ENCODE data around the gene MTERF1. TPM values are rescaled to one million over a fixed set of nuclear protein-coding genes. Genes with fewer than 3 reads are reported as not detected.
"Not testable (repeated sequence)": the region's sequence is repeated elsewhere in the genome, so short reads cannot be mapped to it uniquely, and the experiment has no call there.

The MTERF1 gene
- total and polyA plus RNA-seq, 5 experiments from 2014 or later, result 8.0 to 33.7 (median 12.1) TPM

DNA sequence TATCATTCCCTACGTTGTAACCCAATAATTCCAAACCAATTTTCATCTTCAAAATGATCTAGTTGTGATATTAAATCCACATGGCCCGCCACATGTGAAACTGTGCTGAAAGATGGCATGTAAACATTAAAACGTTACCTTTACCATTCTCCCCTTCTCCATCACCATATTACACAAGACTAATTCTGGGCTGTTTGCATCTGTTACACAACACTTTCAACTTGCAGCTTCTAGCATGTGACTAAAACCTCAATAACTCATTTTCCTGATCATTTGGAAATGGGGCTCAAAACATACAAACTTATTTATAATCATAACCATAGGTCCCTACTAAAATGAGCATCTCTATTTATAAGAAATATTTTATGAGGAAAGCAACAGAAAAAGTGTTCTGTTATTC lies 4.7 kb downstream of the MTERF1 start:
- POLR2A ChIA-PET, result no interaction called here
- no peak overlapping the region for H3K4me3 Mint-ChIP-seq
- H3K27ac Mint-ChIP-seq, result no peak overlapping the region
- H3K36me3 Mint-ChIP-seq, result peaks cover 9 to 53% (median 42%) of the 10 kb centered on the region in 3 donors
- H3K27me3 Mint-ChIP-seq, result no peaks in the 10 kb centered on the region
- H3K4me1 Mint-ChIP-seq, result peaks cover 30 to 58% (median 51%) of the 10 kb centered on the region in 4 donors
- ATAC-seq, result no peak
- peaks cover 0 to 2% (median 0%) of the 10 kb centered on the region in 9 donors for H3K9me3 Mint-ChIP-seq
- no peak for DNase-seq

DNA sequence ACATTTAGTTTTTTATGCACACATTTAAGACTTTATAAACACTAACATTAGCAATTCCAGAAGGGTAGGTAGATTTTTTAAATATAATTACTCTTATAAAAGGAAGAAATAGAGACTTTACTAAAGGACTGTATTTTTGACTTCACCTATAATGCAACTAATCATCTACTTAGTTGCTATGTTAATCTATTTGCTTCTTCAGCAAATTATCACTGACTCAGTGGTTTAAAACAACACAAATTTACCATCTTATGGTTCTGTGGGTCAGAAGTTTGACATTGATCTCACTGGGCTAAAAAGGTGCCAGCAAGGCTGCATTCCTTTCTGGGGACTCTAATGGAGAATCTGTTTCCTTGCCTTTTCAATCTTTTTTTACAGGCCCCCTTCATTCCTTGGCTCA lies 7.6 kb downstream of the MTERF1 start:
- POLR2A ChIA-PET, result no interaction called here
- peaks cover 16 to 52% (median 45%) of the 10 kb centered on the region in 3 donors for H3K36me3 Mint-ChIP-seq
- peaks cover 21 to 35% (median 26%) of the 10 kb centered on the region in 4 donors for H3K4me1 Mint-ChIP-seq
- peaks cover 0 to 2% (median 0%) of the 10 kb centered on the region in 9 donors for H3K9me3 Mint-ChIP-seq
- H3K4me3 Mint-ChIP-seq, result no peak overlapping the region
- ATAC-seq, result no peak
- no peak overlapping the region for H3K27ac Mint-ChIP-seq
- H3K27me3 Mint-ChIP-seq, result no peaks in the 10 kb centered on the region
- no peak for DNase-seq

DNA sequence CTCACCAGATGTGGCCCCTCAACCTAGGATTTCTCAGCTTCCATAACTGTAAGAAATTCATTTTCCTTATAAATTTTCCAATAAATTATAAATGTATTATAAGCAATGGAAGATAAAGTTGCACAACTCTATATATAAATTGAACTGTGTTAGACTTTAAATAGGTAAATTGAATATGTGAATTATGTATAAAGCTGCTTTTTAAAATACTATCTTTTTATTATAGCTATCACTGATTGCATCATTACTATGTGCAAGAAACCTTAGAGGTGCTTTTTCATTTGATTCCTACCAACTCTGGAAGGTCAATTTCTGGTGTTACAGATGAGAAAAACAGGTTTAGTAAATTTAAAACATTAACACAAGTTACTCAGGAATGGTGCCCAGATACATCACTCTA lies 8.4 kb downstream of the MTERF1 start:
- POLR2A ChIA-PET, result no interaction called here
- peaks cover 0 to 2% (median 0%) of the 10 kb centered on the region in 9 donors for H3K9me3 Mint-ChIP-seq
- ATAC-seq, result no peak

DNA sequence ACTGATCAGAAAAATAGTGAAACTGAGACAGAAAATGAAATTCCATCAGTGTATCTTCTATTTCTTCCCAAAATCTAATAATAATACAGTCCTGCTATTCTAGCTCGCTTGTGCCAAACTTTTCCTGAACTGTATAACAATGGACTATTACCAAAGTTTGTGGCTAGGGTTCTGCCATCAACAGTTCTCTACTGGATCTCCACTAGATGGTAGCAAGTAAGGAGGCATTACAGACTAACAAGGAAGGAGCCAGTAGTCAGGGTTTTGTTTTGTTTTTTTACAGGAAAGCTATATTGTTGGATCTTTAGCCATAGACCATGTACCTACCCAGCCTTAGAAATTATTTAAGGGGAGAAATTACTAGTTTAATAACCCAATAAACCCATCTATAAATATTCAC lies 10.8 kb downstream of the MTERF1 start:
- H3K27ac Mint-ChIP-seq, result peak overlapping the region in 1 of 10 donors; percentile 6
- no peaks in the 10 kb centered on the region for H3K27me3 Mint-ChIP-seq
- POLR2A ChIA-PET, result no interaction called here
- DNase-seq (no peak), ATAC-seq (no peak)
- H3K4me1 Mint-ChIP-seq, result peaks cover 8 to 20% (median 11%) of the 10 kb centered on the region in 4 donors
- no peaks in the 10 kb centered on the region for H3K9me3 Mint-ChIP-seq
- H3K36me3 Mint-ChIP-seq, result peaks cover 7 to 26% (median 24%) of the 10 kb centered on the region in 3 donors
- H3K4me3 Mint-ChIP-seq, result no peak overlapping the region

More for the DNA sequence above, 8.4 kb downstream of the MTERF1 start:
- no peak for DNase-seq
- no peak overlapping the region for H3K27ac Mint-ChIP-seq
- H3K4me1 Mint-ChIP-seq, result peaks cover 16 to 27% (median 21%) of the 10 kb centered on the region in 4 donors
- H3K4me3 Mint-ChIP-seq, result no peak overlapping the region
- peaks cover 16 to 43% (median 38%) of the 10 kb centered on the region in 3 donors for H3K36me3 Mint-ChIP-seq
- H3K27me3 Mint-ChIP-seq, result no peaks in the 10 kb centered on the region

DNA sequence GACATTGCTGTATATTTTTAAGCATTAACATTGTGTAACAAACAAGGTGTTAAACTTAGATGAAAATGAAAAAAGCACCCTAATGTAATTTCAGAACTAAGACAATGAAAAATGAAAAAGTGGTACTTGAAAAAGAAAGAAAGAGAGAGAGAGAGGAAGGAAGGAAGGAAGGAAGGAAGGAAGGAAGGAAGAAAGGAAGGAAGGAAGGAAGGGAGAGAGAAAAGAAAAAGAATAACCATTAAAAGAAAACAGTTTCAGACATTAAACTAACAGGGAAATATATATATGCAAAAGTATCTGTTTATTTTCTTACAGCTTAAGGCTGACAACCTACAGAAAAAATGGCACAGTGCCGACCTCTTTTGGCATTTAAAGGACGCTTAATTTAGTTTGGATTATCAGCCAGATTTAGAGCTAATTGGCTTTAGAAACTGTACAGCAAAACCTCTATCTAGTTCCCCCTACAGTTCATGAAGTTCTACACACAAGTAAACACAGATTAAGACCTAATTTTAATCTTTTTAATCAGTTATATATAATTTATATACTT lies 13.8 kb downstream of the MTERF1 start:
- H3K27ac Mint-ChIP-seq, result peak overlapping the region in 5 of 10 donors; percentile 6 to 49 (median 31)
- H3K9me3 Mint-ChIP-seq, result peaks cover 0 to 5% (median 0%) of the 10 kb centered on the region in 9 donors
- H3K27me3 Mint-ChIP-seq, result no peaks in the 10 kb centered on the region
- H3K4me1 Mint-ChIP-seq, result peaks cover 8 to 16% (median 11%) of the 10 kb centered on the region in 4 donors
- POLR2A ChIA-PET, result no interaction called here
- DNase-seq (no peak), ATAC-seq (no peak)
- peaks cover 11 to 13% (median 13%) of the 10 kb centered on the region in 3 donors for H3K36me3 Mint-ChIP-seq
- no peak overlapping the region for H3K4me3 Mint-ChIP-seq

DNA sequence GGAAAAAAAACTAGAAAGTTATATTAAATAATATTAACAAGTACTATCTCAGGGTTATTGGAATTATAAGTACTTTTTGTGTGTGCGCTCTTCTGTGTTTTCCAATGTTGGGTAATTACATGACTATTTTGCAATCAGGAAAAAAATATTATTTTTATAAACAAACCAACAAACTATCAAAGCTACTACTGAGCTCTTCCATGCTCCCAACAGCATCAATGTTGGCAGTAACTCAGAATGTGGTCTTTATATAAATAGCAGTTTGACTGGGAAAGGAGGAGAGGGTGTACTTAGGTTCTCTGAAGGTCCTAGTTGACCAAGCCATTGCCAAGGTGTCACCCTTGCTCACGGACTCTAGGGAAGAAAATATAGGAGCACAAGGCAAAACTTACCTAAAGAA lies 15.0 kb downstream of the MTERF1 start:
- DNase-seq (no peak), ATAC-seq (no peak)
- Mint-ChIP-seq H3K4me3 (no peak overlapping the region), H3K27ac (peak overlapping the region in 1 of 10 donors; percentile 49), H3K36me3 (peaks cover 6 to 13% (median 10%) of the 10 kb centered on the region in 3 donors), H3K4me1 (peaks cover 4 to 11% (median 6%) of the 10 kb centered on the region in 4 donors), H3K9me3 (peaks cover 0 to 5% (median 0%) of the 10 kb centered on the region in 9 donors), H3K27me3 (no peaks in the 10 kb centered on the region)
- POLR2A ChIA-PET, result no interaction called here

DNA sequence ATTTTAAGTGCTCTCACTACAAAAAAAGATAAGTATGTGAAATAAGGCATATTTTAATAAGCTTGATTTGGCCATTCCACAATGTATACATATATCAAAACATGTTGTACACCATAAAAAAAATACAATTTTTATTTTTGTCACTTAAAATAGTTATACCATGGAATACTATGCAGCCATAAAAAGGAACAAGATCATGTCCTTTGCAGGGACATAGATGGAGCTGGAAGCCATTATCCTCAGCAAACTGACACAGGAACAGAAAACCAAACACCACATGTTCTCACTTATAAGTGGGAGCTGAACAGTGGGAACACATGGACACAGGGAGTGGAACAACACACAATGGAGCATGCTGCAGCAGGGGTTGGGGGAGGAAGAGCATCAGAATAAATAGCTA lies 15.9 kb downstream of the MTERF1 start:
- H3K27ac Mint-ChIP-seq, DNase-seq, H3K4me3 Mint-ChIP-seq, ATAC-seq, POLR2A ChIA-PET, H3K9me3 Mint-ChIP-seq, H3K27me3 Mint-ChIP-seq: not testable (repeated sequence)
- Mint-ChIP-seq H3K4me1 (peaks cover 4 to 11% (median 6%) of the 10 kb centered on the region in 4 donors), H3K36me3 (peaks cover 6 to 13% (median 10%) of the 10 kb centered on the region in 3 donors)

DNA sequence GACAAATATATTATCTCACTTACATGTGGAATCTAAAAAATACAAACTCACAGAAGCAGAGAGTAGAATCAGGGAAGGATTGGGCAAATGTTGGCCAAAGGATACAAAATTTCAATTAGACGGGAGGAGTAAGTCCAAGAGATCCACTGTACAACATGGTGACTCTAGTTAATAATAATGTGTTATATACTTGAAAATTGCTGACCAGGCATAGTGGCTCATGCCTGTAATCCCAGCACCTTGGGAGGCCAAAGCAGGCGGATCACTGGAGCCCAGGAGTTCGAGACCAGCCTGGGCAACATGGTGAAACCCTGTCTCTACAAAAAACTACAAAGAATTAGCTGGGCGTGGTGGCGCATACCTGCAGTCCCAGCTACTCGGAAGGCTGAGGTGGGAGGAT lies 16.4 kb downstream of the MTERF1 start:
- no peak for DNase-seq
- Mint-ChIP-seq H3K4me3 (no peak overlapping the region), H3K27ac (peak overlapping the region in 3 of 10 donors; percentile 45 to 58 (median 56)), H3K36me3 (peaks cover 6 to 13% (median 8%) of the 10 kb centered on the region in 3 donors), H3K9me3 (peaks cover 0 to 5% (median 0%) of the 10 kb centered on the region in 9 donors), H3K4me1 (peaks cover 4 to 11% (median 6%) of the 10 kb centered on the region in 4 donors), H3K27me3 (no peaks in the 10 kb centered on the region)
- no peak for ATAC-seq
- POLR2A ChIA-PET, result no interaction called here

DNA sequence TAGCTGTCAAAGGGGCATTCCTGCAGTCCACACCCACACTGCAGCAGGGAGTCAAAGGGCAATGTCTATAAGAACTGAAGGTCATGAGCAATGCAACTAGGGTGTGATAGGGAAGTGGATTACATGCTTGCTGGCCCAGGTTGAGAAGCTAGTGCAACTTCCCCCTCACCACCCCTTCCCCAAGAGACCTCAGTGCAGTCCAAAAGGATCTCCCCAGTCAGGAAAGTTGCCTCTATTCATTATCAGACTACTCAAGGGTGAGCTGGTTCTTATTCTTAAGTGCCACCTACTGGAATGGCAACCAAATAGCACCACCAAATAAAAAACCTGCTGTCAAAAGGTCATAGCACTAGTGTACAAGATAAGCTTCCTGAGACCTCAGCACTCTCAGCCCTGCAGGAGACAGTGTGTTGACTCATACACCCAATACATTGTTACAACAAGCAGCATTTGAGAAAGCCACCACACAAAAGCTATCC lies 28.2 kb downstream of the MTERF1 start:
- ATAC-seq (no peak), DNase-seq (no peak)
- POLR2A ChIA-PET, result no interaction called here
- Mint-ChIP-seq H3K36me3 (peaks cover 19 to 49% (median 37%) of the 10 kb centered on the region in 3 donors), H3K9me3 (peaks cover 11 to 36% (median 24%) of the 10 kb centered on the region in 9 donors), H3K27me3 (no peaks in the 10 kb centered on the region), H3K4me1 (peaks cover 8 to 19% (median 9%) of the 10 kb centered on the region in 4 donors), H3K4me3 (no peak overlapping the region), H3K27ac (no peak overlapping the region)

DNA sequence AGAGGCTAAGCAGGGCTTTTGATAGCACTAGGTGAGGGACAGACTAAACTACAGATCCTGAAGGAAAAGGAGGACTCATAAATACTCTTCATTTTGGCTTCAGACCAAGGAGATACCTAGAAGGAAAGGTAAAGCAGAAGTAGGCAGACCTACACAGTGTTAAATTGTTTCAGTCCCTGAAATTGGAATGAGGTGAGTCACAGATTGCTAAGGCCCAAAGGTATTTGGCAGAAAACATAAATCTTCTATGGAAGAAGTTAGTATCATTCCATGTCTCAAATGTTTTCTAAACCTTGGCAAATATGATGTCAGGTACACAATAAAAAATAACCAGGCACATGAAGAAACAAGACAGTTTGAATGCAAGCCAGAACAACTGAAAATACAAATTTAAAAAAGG lies 30.0 kb downstream of the MTERF1 start:
- H3K27me3 Mint-ChIP-seq, result peaks cover 0 to 3% (median 0%) of the 10 kb centered on the region in 5 donors
- H3K4me1 Mint-ChIP-seq, result peaks cover 7 to 10% (median 9%) of the 10 kb centered on the region in 4 donors
- no peak overlapping the region for H3K27ac Mint-ChIP-seq
- no peak for DNase-seq
- H3K36me3 Mint-ChIP-seq, result peaks cover 20 to 42% (median 30%) of the 10 kb centered on the region in 3 donors
- peaks cover 13 to 33% (median 21%) of the 10 kb centered on the region in 9 donors for H3K9me3 Mint-ChIP-seq
- POLR2A ChIA-PET, result no interaction called here
- no peak for ATAC-seq
- H3K4me3 Mint-ChIP-seq, result no peak overlapping the region

DNA sequence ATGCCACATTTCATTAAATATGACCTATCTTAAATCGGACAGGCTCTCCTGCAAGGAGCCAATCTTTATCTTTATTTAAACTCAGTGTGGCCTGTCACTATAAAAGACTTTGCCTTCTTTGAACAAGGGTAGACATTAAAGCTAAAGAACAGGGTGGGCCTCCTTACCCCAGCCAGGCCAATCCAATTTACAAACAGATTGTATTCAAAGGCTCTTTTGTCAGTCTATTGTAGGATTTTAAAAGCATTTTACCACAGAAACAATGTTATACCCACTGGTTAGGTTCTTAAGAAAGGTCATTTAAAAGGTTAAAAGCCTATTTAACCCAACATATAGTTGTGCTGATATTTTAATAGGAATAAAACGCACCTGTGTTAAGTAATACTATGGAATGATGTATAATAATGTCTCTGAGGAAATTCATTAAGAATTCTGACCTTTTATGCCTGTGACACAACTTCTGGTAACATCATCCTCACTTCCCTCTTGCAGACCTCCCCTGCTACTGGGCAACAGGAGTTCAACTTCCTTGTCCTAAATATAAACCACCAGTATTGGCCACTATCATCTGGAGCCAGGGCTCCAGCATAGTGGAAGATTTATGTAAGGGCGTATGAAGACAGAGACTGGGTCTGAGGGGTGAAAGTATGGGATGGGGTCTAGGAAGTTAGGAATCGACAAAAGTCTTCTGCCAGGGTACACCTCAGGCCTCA lies 32.5 kb downstream of the MTERF1 start:
- no peak overlapping the region for H3K27ac Mint-ChIP-seq
- DNase-seq (no peak), ATAC-seq (no peak)
- H3K4me1 Mint-ChIP-seq, result peaks cover 7 to 10% (median 9%) of the 10 kb centered on the region in 4 donors
- no peak overlapping the region for H3K4me3 Mint-ChIP-seq
- H3K27me3 Mint-ChIP-seq, result peaks cover 0 to 4% (median 0%) of the 10 kb centered on the region in 5 donors
- H3K36me3 Mint-ChIP-seq, result peaks cover 14 to 33% (median 21%) of the 10 kb centered on the region in 3 donors
- POLR2A ChIA-PET, result no interaction called here
- peaks cover 3 to 21% (median 10%) of the 10 kb centered on the region in 9 donors for H3K9me3 Mint-ChIP-seq

DNA sequence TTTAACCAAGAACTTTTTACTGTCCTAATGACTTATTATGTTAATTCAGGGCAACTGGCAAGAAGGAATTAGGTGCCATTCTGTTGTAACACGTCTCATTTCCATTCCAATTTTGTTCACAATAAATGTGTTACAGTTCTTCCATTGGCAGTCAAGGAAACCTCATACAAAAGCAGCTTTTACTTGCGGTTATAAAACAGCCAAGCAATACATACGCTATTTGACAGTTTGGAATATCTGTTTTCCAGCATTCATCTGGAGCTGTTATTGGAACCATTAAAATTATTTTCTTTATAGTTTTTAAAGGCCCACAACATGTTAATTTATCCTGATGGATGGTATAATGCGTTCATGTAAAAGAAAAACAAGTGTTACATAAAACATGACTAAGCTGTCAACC lies 33.3 kb downstream of the MTERF1 start:
- no peak overlapping the region for H3K4me3 Mint-ChIP-seq
- peaks cover 8 to 26% (median 13%) of the 10 kb centered on the region in 3 donors for H3K36me3 Mint-ChIP-seq
- DNase-seq (no peak), ATAC-seq (no peak)
- H3K4me1 Mint-ChIP-seq, result peaks cover 0 to 9% (median 7%) of the 10 kb centered on the region in 4 donors
- peaks cover 0 to 4% (median 0%) of the 10 kb centered on the region in 5 donors for H3K27me3 Mint-ChIP-seq
- H3K27ac Mint-ChIP-seq, result no peak overlapping the region
- peaks cover 1 to 15% (median 6%) of the 10 kb centered on the region in 9 donors for H3K9me3 Mint-ChIP-seq
- POLR2A ChIA-PET, result no interaction called here

DNA sequence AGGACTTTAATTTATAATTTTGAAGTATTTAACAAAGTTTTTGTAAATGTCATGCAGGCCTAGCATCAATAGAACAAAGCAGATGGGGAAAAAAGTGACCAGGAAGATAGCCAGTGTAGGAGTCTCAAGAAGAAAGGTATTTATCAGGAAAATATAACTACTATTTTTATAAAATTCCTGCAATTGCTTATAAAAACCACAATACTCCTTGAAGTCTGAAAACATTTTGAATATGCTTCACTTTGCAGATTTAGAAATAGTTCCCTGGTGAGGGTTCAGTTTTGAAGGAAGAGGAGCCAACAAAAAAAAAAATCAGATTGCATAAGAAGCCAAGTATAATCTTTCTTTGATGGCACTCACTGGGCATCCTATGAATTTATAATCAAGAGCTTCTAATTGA lies 34.1 kb downstream of the MTERF1 start:
- H3K36me3 Mint-ChIP-seq, result peaks cover 6 to 34% (median 16%) of the 10 kb centered on the region in 3 donors
- H3K27ac Mint-ChIP-seq, result no peak overlapping the region
- DNase-seq (no peak), ATAC-seq (no peak)
- POLR2A ChIA-PET, result no interaction called here
- H3K4me3 Mint-ChIP-seq, result no peak overlapping the region
- peaks cover 2 to 22% (median 6%) of the 10 kb centered on the region in 9 donors for H3K9me3 Mint-ChIP-seq
- peaks cover 0 to 4% (median 0%) of the 10 kb centered on the region in 5 donors for H3K27me3 Mint-ChIP-seq
- peaks cover 0 to 9% (median 5%) of the 10 kb centered on the region in 4 donors for H3K4me1 Mint-ChIP-seq

All from naive thymus-derived CD8-positive, alpha-beta T cell (primary cell).